ENCODE results near the gene MED8. TPM values are rescaled to one million over a fixed set of nuclear protein-coding genes. Genes with fewer than 3 reads are reported as not detected.

Gene MED8
- total and polyA plus RNA-seq, 10 of the 15 experiments (the other 5 are each of a cell fraction or from before 2014, with no cell fraction given): 20.2 to 61.7 (median 39.5) TPM

DNA sequence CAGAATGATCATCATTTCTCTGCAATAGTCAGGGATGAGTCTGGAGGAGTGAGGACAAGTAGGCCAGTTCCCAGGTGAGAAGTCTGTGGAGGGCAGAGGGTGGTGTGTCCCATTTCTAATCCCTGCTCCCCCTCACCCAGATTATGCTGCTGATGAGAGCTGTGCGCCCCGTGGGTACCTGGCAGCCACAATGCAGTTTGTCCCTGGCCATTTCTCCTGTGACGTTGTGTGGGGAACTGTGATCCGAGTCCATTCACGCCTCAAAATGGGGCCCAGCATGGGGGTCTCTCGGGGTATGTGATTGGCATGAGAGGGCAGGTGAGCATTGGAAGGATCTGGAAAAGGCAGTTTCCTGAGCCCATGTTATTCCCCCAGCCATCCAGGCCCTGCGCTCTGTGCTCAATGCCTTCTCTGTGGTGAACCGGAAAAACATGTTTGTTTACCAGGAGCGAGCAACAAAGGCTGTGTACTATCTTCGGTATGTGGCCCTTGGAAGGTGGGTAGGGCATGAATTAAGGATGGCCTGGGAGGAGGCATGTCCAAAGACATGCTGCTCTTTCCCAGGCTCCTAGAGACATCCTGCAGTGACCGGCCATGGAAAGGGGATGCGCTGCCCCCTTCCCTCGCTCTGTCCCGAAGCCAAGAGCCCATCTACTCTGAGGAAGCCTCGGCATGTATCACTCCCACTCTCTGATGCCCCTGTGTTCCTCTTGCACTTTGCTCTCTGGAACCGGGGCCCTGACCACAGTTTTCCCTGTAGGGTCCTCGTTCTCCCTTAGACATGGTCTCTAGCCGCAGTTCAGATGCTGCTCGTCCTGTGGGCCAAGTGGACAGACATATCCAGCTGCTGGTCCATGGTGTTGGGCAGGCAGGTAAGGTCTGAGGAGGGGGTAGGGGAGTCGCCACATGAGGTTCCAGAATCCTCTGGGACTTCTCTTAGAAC, 47.7 kb upstream of the MED8 start:
- H4K20me1 ChIP-seq (ENCODE audit: control insufficient read depth, insufficient read depth): 0 out of 2 replicates have a peak, but pooled peaks cover 4% of the 10 kb centered on the region
- ChIA-PET SMC1A (ENCODE audit: uncharacterized antibody, unreplicated experiment) (interaction anchor here (0.6 to 0.9 kb wide), 2 partner anchors 56 to 211 kb away, joined by 3 read pairs; no protein-coding TSS in a partner anchor), RAD21 (ENCODE audit: unreplicated experiment) (no interaction called here), POLR2A (no interaction called here), CTCF (interaction anchor here (1.0 kb wide), 1 partner anchor 210 kb away, joined by 3 read pairs; no protein-coding TSS in a partner anchor)
- intact Hi-C loops (cut with micrococcal nuclease; ENCODE audit: unreplicated experiment): no loop called here
- H3K4me3 ChIP-seq: no peak overlapping the region
- no peaks in the 10 kb centered on the region for H3K4me1 ChIP-seq (ENCODE audit: control insufficient read depth, insufficient read depth, low read length)
- TF ChIP-seq GATAD2B (conservative IDR thresholded peaks at IDR 0.05; ENCODE audit: low read depth): no peak
- TF ChIP-seq, protein P1, sequence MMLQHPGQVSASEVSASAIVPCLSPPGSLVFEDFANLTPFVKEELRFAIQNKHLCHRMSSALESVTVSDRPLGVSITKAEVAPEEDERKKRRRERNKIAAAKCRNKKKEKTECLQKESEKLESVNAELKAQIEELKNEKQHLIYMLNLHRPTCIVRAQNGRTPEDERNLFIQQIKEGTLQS (IDR thresholded peaks at IDR 0.05; ENCODE audit: borderline replicate concordance, extremely low read depth, low read depth, low read length): no peak
- no peak for TF ChIP-seq MTA3 (IDR thresholded peaks at IDR 0.05; ENCODE audit: borderline replicate concordance, low read length)
- TF ChIP-seq SIN3A (IDR thresholded peaks at IDR 0.05; ENCODE audit: low read depth, low read length): no peak
- TF ChIP-seq ZNF384 (IDR thresholded peaks at IDR 0.05; ENCODE audit: borderline replicate concordance, low read depth, low read length): no peak
- TF ChIP-seq NBN (IDR thresholded peaks at IDR 0.05): no peak
- TF ChIP-seq TCF12 (IDR thresholded peaks at IDR 0.05; ENCODE audit: low read depth, low read length): no peak
- TF ChIP-seq, protein P2, sequence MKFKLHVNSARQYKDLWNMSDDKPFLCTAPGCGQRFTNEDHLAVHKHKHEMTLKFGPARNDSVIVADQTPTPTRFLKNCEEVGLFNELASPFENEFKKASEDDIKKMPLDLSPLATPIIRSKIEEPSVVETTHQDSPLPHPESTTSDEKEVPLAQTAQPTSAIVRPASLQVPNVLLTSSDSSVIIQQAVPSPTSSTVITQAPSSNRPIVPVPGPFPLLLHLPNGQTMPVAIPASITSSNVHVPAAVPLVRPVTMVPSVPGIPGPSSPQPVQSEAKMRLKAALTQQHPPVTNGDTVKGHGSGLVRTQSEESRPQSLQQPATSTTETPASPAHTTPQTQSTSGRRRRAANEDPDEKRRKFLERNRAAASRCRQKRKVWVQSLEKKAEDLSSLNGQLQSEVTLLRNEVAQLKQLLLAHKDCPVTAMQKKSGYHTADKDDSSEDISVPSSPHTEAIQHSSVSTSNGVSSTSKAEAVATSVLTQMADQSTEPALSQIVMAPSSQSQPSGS (IDR thresholded peaks at IDR 0.05; ENCODE audit: low read length): no peak
- no peak for TF ChIP-seq BHLHE40 (IDR thresholded peaks at IDR 0.05; ENCODE audit: borderline replicate concordance in 1 of 2, low read depth in 2 of 2, low read length in 1 of 2)
- TF ChIP-seq MYB (IDR thresholded peaks at IDR 0.05; ENCODE audit: borderline replicate concordance, low read depth, low read length): no peak
- TF ChIP-seq ASH2L (IDR thresholded peaks at IDR 0.05; ENCODE audit: borderline replicate concordance, low read depth): no peak
- TF ChIP-seq, protein P3, sequence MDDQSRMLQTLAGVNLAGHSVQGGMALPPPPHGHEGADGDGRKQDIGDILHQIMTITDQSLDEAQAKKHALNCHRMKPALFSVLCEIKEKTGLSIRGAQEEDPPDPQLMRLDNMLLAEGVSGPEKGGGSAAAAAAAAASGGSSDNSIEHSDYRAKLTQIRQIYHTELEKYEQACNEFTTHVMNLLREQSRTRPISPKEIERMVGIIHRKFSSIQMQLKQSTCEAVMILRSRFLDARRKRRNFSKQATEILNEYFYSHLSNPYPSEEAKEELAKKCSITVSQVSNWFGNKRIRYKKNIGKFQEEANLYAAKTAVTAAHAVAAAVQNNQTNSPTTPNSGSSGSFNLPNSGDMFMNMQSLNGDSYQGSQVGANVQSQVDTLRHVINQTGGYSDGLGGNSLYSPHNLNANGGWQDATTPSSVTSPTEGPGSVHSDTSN (IDR thresholded peaks at IDR 0.05; ENCODE audit: insufficient replicate concordance, low read depth, low read length): no peak
- TF ChIP-seq NFYA (IDR thresholded peaks at IDR 0.05; ENCODE audit: borderline replicate concordance, low read depth, low read length): no peak
- no peak for TF ChIP-seq SMAD1 (IDR thresholded peaks at IDR 0.05; ENCODE audit: low read depth, partially characterized antibody)
- no peak for TF ChIP-seq NR2C2 (IDR thresholded peaks at IDR 0.05; ENCODE audit: borderline replicate concordance, control insufficient read depth, insufficient read length, low read depth)
- FAIRE-seq (no peak), DNase-seq (ENCODE audit: low read depth, low spot score) (no peak), ATAC-seq (no peak)
- H2AFZ ChIP-seq (ENCODE audit: control insufficient read depth, low read depth, low read length): no peak overlapping the region
- no peak overlapping the region for H3K27ac ChIP-seq (ENCODE audit: control insufficient read depth, insufficient read depth)
- H3K27me3 ChIP-seq (replicated peaks in 1 of 2; ENCODE audit: control insufficient read depth in 2 of 2, insufficient read depth in 2 of 2, low read length in 1 of 2): no peaks in the 10 kb centered on the region
- in situ Hi-C loops (cut with MboI): no loop called here
- H3K4me2 ChIP-seq (ENCODE audit: control insufficient read depth, insufficient read depth): no peak overlapping the region
- no peaks in the 10 kb centered on the region for H3K9me3 ChIP-seq (replicated peaks; ENCODE audit: control insufficient read depth, insufficient read depth, low read length)
- H3K9ac ChIP-seq (ENCODE audit: control insufficient read depth, insufficient read depth, low read length): no peak overlapping the region
- no TSS peak for BruUV-seq (replicated peaks)
- no peaks in the 10 kb centered on the region for H3K79me2 ChIP-seq (ENCODE audit: control insufficient read depth, insufficient read depth, low read length)
- peaks cover 10 to 41% of the 10 kb centered on the region in 2 experiments for H3K36me3 ChIP-seq (ENCODE audit: control insufficient read depth in 2 of 2, insufficient read depth in 2 of 2, low read length in 1 of 2)
- 97% methylated on average over 20 of the region's 20 CpGs for WGBS (ENCODE audit: insufficient coverage, insufficient replicate concordance, low lambda C conversion rate, missing lambda C conversion rate)
